ENCODE data around the gene RIPK1.
"Not testable (repeated sequence)": the region's sequence is repeated elsewhere in the genome, so short reads cannot be mapped to it uniquely, and the experiment has no call there.

The RIPK1 gene

DNA sequence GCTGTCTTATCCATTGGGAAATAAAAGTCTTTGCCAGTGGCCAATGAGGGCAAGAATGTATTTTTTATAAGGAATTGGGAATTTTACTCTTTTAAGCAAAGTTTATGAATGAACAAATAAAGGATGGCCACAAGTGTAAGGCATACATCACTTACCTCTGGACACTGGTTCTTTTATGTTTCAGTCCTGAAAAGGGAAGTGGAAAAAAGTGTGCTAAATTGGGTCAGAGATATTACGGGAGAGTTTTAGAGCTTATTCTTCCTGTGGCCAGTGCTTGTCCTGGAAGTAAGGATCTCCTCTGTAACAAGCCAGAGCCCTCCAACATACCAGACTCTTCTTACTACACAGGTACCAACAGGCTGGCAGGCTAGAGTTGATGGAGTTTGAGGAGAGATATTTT is 22.5 kb upstream of the RIPK1 start:
- TF ChIP-seq, protein P1, sequence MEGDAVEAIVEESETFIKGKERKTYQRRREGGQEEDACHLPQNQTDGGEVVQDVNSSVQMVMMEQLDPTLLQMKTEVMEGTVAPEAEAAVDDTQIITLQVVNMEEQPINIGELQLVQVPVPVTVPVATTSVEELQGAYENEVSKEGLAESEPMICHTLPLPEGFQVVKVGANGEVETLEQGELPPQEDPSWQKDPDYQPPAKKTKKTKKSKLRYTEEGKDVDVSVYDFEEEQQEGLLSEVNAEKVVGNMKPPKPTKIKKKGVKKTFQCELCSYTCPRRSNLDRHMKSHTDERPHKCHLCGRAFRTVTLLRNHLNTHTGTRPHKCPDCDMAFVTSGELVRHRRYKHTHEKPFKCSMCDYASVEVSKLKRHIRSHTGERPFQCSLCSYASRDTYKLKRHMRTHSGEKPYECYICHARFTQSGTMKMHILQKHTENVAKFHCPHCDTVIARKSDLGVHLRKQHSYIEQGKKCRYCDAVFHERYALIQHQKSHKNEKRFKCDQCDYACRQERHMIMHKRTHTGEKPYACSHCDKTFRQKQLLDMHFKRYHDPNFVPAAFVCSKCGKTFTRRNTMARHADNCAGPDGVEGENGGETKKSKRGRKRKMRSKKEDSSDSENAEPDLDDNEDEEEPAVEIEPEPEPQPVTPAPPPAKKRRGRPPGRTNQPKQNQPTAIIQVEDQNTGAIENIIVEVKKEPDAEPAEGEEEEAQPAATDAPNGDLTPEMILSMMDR (IDR thresholded peaks at IDR 0.05; ENCODE audit: control insufficient read depth, insufficient read depth, low read depth, low read length, missing control alignments): no peak
- no peak for DNase-seq (ENCODE audit: low read depth)

DNA sequence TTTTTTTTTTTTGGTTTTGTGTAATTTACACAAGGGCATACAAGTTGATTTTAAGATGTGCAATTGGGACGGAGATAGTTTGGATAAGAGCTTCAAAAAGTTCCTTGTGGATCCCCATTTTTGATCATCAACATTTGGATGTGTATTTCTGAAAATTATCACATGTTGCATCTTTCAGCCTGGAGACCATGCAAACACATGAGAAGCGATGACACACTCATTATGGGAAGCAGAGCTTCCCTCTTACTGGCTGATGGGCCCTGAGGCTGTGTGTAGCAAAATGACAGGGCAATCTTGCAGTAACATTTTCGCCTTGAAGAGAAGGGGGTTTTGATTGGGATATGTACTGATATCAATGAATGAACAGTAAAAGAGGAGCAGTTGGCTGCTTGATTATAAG is 22.0 kb upstream of the RIPK1 start:
- no peak overlapping the region for H3K4me3 ChIP-seq (ENCODE audit: control insufficient read depth, low read depth, low read length)
- TF ChIP-seq, protein P1 (IDR thresholded peaks at IDR 0.05; ENCODE audit: control insufficient read depth, insufficient read depth, low read depth, low read length, missing control alignments): no peak
- DNase-seq (ENCODE audit: low read depth): no peak

More for the DNA sequence above, 22.5 kb upstream of the RIPK1 start:
- no peak overlapping the region for H3K4me3 ChIP-seq (ENCODE audit: control insufficient read depth, low read depth, low read length)

DNA sequence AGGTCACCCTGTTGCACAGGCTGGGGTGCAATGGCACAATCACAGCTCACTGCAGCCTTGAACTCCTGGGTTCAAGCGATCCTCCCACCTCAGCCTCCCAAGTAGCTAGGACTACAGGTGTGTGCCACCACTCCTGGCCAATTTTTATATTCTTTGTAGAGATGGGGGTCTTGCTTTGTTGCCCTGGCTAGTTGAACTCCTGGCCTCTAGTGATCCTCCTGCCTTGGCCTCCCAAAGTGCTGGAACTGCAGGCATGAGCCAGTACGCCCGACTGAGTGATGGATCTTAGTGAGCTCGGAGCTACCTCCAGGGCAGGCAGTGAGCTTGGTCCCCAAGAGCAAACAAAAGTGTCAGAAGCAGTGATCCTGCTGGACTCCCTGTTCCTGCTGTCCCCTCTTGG is 20.3 kb upstream of the RIPK1 start:
- H3K4me3 ChIP-seq (ENCODE audit: control insufficient read depth, low read depth, low read length): not testable (repeated sequence)

DNA sequence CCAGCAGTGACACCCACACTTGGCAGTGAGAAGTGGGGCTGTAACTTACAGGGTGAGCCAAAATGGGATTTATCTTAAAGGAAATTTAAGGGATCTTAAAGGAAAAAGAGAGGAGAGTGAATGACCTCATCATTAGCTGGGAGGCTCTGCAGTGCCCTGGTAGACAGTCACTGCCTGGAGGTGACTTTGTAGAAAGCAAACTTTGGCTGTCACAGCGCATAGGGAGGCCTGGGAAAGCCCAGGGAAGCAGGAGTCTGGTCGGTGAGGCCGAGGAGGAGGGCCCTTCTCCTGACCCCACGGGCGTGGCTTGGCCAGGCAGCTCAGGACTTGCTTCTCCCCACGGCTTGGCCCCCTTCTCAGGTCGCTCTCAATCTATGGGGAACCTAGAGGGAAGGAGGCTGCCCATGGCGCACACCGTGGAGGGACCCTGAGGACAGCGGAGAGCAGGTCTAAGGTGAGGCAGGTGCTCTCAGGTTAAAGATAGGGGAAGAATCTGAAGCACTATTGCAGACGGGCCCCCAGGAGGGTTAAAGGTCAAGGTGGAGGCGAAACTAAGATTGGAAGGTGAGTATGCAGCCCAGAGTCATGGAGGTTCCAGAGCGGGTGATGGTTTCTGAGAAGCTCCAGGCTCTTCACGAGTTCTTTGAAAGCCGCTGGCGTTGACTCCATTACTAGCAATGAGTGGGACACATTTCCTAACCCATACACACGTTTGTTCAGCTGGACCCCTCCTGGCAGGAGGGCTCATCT is 15.6 kb upstream of the RIPK1 start:
- TF ChIP-seq, protein P1 (IDR thresholded peaks at IDR 0.05; ENCODE audit: control insufficient read depth, insufficient read depth, low read depth, low read length, missing control alignments): no peak
- H3K4me3 ChIP-seq (ENCODE audit: control insufficient read depth, low read depth, low read length): no peak overlapping the region
- no peak for DNase-seq (ENCODE audit: low read depth)

More for the DNA sequence above, 20.3 kb upstream of the RIPK1 start:
- not testable (repeated sequence) for DNase-seq (ENCODE audit: low read depth)

DNA sequence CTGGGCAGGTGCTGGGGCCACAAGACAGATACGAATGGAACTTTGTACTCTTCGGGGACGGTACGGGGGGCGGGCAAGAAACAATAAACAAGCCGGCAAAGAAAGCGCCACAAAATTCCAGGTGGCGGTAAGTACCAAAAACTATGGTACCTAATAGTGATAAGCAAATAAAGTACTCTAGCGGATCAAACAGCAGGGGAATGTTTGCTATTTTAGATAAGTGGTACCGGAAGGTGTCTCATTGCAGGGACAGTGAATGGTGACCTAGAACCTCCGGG is 15.1 kb upstream of the RIPK1 start:
- no peak for DNase-seq (ENCODE audit: low read depth)
- no peak overlapping the region; the same call in 1 of the 2 replicates for H3K4me3 ChIP-seq (ENCODE audit: control insufficient read depth, low read depth, low read length)
- TF ChIP-seq, protein P1 (IDR thresholded peaks at IDR 0.05; ENCODE audit: control insufficient read depth, insufficient read depth, low read depth, low read length, missing control alignments): no peak

DNA sequence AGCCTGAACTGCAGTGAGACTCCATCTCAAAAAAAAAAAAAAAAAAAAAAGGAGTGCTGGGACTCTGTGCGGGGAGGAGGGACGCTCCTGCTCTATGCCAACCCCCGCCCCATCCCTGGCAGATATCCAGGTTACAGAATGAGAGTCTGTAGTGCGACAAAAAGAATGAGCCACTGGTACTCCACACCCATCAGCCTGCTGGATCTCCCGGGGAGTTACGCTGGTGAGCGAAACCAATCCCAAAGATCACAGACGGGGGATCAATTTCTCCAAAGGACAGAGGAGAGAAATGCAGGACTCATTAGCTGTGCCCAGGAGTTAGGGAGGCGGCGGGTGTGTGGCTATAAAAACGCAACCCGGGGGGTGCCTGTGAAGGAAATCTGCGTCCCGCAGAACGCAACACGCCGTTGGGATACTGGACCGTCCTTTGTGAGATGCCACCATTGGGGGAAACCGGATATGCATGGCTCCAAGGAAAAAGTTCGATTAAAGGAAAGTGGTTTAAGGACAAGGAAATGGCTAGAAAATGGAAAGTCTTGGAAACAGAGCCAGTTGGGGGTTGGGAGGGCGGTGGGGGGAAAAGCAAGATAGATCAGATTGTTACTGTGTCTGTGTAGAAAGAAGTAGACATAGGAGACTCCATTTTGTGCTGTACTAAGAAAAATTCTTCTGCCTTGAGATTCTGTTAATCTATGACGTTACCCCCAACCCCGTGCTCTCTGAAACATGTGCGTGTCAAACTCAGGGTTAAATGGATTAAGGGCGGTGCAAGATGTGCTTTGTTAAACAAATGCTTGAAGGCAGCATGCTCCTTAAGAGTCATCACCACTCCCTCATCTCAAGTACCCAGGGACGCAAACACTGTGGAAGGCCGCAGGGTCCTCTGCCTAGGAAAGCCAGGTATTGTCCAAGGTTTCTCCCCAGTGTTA is 13.8 kb upstream of the RIPK1 start:
- H3K4me3 ChIP-seq (ENCODE audit: control insufficient read depth, low read depth, low read length): peak overlapping the region; percentile 38
- not testable (repeated sequence) for DNase-seq (ENCODE audit: low read depth)

DNA sequence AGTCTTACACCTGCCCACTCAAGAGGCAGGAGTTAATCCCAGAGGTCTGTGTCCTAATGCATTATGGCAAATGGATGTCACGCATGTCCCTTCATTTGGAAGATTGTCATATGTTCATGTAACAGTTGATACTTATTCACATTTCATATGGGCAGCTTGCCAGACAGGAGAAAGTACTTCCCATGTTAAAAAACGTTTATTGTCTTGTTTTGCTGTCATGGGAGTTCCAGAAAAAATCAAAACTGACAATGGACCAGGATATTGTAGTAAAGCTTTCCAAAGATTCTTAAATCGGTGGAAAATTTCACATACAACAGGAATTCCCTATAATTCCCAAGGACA is 13.2 kb upstream of the RIPK1 start:
- H3K4me3 ChIP-seq (ENCODE audit: control insufficient read depth, low read depth, low read length); DNase-seq (ENCODE audit: low read depth): not testable (repeated sequence)

DNA sequence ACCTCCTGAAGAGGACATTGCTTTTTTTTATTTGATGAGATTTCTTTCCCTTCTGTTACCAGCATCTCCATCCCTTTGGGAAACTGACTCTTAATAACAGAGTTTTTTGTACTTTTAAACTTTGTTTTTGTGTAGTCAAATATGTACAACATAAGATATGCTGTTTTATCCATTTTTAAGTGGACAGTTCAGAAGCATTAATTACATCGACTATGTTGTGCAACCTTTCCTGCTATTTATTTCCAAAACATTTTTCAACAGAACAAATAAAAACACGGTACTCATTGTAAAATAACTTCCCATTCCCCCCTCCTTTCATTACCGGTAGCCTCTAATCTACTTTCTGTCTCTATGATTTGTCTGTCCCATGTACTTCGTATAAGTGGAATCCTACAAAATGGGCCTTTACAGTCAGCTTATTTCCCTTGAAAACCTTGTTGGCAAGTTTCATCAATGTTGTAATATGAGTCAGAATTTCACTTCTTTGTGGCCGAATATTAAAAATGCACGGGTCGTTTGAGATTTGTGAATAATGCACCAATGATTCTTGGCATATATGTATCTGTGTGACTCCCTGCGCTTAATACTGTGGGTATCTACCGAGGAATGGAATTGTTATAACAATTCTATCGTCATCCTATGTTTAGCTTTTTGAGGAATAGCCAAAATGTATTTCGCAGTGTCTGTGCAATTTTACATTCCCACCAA is 11.1 kb upstream of the RIPK1 start:
- no peak overlapping the region for H3K4me3 ChIP-seq (ENCODE audit: control insufficient read depth, low read depth, low read length)
- TF ChIP-seq, protein P1 (IDR thresholded peaks at IDR 0.05; ENCODE audit: control insufficient read depth, insufficient read depth, low read depth, low read length, missing control alignments): no peak
- DNase-seq (ENCODE audit: low read depth): no peak

Measured in AG09309 (cell line).